A673 (cell line): ENCODE data around the gene OXSR1.

ENCODE experiments used
- EZH2 ChIP-seq: fragments of 200-600 bp; sonication (generic); IDR thresholded peaks from 2 replicates; pipeline ENCODE4 v1.6.1; 2017; ENCODE audit warnings: borderline replicate concordance, low read depth, mild to moderate bottlenecking, mixed read lengths, antibody characterized with exemption, low read length; ENCODE audit not compliant: poor library complexity, severe bottlenecking
- TF ChIP-seq, protein P1 (sequence below): fragments of 300-800, 200-600 bp; sonication (generic); conservative IDR thresholded peaks from 2 replicates; pipeline ENCODE4 v1.5.1; 2017; ENCODE audit warnings: low read depth, mild to moderate bottlenecking, antibody characterized with exemption, low read length, moderate library complexity, mixed read lengths

DNA sequence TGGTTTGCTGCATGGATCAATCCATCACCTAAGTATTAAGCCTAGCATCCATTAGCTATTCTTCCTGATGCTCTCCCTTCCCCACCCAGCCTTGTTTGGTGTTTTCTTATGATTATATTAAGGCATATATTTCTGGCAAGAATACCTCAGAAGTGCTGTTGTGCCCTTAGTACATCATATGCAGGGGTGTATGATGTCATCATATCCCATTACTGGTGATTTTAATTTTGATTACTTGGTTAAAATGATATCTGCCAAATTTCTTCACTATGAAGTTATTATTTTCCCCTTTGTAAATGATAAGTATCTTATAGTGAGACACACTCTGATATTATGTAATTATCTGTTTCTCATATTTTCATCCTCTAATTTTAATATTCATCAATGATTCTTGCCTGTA, 132.2 kb downstream of the OXSR1 start:
- TF ChIP-seq, protein P1, sequence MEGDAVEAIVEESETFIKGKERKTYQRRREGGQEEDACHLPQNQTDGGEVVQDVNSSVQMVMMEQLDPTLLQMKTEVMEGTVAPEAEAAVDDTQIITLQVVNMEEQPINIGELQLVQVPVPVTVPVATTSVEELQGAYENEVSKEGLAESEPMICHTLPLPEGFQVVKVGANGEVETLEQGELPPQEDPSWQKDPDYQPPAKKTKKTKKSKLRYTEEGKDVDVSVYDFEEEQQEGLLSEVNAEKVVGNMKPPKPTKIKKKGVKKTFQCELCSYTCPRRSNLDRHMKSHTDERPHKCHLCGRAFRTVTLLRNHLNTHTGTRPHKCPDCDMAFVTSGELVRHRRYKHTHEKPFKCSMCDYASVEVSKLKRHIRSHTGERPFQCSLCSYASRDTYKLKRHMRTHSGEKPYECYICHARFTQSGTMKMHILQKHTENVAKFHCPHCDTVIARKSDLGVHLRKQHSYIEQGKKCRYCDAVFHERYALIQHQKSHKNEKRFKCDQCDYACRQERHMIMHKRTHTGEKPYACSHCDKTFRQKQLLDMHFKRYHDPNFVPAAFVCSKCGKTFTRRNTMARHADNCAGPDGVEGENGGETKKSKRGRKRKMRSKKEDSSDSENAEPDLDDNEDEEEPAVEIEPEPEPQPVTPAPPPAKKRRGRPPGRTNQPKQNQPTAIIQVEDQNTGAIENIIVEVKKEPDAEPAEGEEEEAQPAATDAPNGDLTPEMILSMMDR, result no peak
- TF ChIP-seq EZH2, result no peak
